HEK293T (cell line): ENCODE measurements around the gene PTCRA.

ENCODE experiments used
- BHLHE40 ChIP-seq: fragments of 450-650 bp; IDR thresholded peaks from 2 replicates; pipeline ENCODE4 v1.6.1; 2016; ENCODE audit warnings: mild to moderate bottlenecking, moderate library complexity, borderline replicate concordance
- CTBP1 ChIP-seq: fragments of 450-650 bp; IDR thresholded peaks from 2 replicates; pipeline ENCODE4 v1.6.1; 2016; ENCODE audit warnings: borderline replicate concordance
- ELF4 ChIP-seq: fragments of 450-650 bp; IDR thresholded peaks from 2 replicates; pipeline ENCODE4 v1.6.1; 2017; ENCODE audit warnings: antibody characterized with exemption
- FOXA1 ChIP-seq: fragments of 450-650 bp; IDR thresholded peaks from 2 replicates; pipeline ENCODE4 v1.6.1; 2016; ENCODE audit warnings: mild to moderate bottlenecking
- FOXK2 ChIP-seq: fragments of 450-650 bp; IDR thresholded peaks from 2 replicates; pipeline ENCODE4 v1.6.1; 2016; ENCODE audit warnings: mild to moderate bottlenecking
- FOXM1 ChIP-seq: fragments of 450-650 bp; IDR thresholded peaks from 2 replicates; pipeline ENCODE4 v1.6.1; 2017; ENCODE audit warnings: mild to moderate bottlenecking, borderline replicate concordance
- L3MBTL2 ChIP-seq: fragments of 450-650 bp; conservative IDR thresholded peaks from 2 replicates; pipeline ENCODE4 v1.6.1; 2016; ENCODE audit warnings: mild to moderate bottlenecking
- LEF1 ChIP-seq: fragments of 450-650 bp; IDR thresholded peaks from 2 replicates; pipeline ENCODE4 v1.6.1; 2017; ENCODE audit warnings: mild to moderate bottlenecking, borderline replicate concordance
- NFRKB ChIP-seq: fragments of 450-650 bp; IDR thresholded peaks from 2 replicates; pipeline ENCODE4 v1.6.1; 2016; ENCODE audit warnings: mild to moderate bottlenecking, moderate library complexity
- SP1 ChIP-seq: fragments of 450-650 bp; IDR thresholded peaks from 2 replicates; pipeline ENCODE4 v1.6.1; 2017
- SUZ12 ChIP-seq: fragments of 450-650 bp; IDR thresholded peaks from 2 replicates; pipeline ENCODE4 v1.6.1; 2016; ENCODE audit warnings: mild to moderate bottlenecking
- TARDBP ChIP-seq: fragments of 450-650 bp; IDR thresholded peaks from 2 replicates; pipeline ENCODE4 v1.6.1; 2016
- ZNF384 ChIP-seq: fragments of 450-650 bp; IDR thresholded peaks from 2 replicates; pipeline ENCODE4 v1.6.1; 2016
- TF ChIP-seq, protein P1 (sequence below): fragments of 450-650 bp; IDR thresholded peaks from 2 replicates; pipeline ENCODE4 v1.6.1; 2016

GRCh38 chr6:42963179-42963854 lies 47.5 kb downstream of the PTCRA start:
- TF ChIP-seq FOXM1 = no peak
- no peak for TF ChIP-seq SP1
- TF ChIP-seq LEF1 = no peak
- TF ChIP-seq BHLHE40 = no peak
- TF ChIP-seq ELF4 = no peak
- no peak for TF ChIP-seq SUZ12
- TF ChIP-seq TARDBP = no peak
- TF ChIP-seq ZNF384 = no peak
- TF ChIP-seq L3MBTL2 = no peak
- TF ChIP-seq FOXA1 = no peak
- no peak for TF ChIP-seq FOXK2
- TF ChIP-seq NFRKB = no peak
- TF ChIP-seq CTBP1 = no peak
- TF ChIP-seq, protein P1, sequence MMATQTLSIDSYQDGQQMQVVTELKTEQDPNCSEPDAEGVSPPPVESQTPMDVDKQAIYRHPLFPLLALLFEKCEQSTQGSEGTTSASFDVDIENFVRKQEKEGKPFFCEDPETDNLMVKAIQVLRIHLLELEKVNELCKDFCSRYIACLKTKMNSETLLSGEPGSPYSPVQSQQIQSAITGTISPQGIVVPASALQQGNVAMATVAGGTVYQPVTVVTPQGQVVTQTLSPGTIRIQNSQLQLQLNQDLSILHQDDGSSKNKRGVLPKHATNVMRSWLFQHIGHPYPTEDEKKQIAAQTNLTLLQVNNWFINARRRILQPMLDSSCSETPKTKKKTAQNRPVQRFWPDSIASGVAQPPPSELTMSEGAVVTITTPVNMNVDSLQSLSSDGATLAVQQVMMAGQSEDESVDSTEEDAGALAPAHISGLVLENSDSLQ = no peak
